ENCODE measurements around the gene TEAD1.

TEAD1 gene

GRCh38 chr11:12715941-12716340, 41.7 kb downstream of the TEAD1 start:
- TF ChIP-seq CTCF (IDR thresholded peaks at IDR 0.05; ENCODE audit: borderline replicate concordance, control extremely low read depth, extremely low read depth, insufficient read depth, missing control alignments): no peak
- no peak for DNase-seq (ENCODE audit: low spot score)
- in situ Hi-C loops (cut with MboI; ENCODE audit: low sequenced_read_pairs, unreplicated experiment): no loop called here

GRCh38 chr11:12716816-12717215, 42.6 kb downstream of the TEAD1 start:
- in situ Hi-C loops (cut with MboI; ENCODE audit: low sequenced_read_pairs, unreplicated experiment): no loop called here
- TF ChIP-seq CTCF (IDR thresholded peaks at IDR 0.05; ENCODE audit: borderline replicate concordance, control extremely low read depth, extremely low read depth, insufficient read depth, missing control alignments): no peak
- no peak for DNase-seq (ENCODE audit: low spot score)

GRCh38 chr11:12717851-12718291, 43.6 kb downstream of the TEAD1 start:
- in situ Hi-C loops (cut with MboI; ENCODE audit: low sequenced_read_pairs, unreplicated experiment): no loop called here
- TF ChIP-seq CTCF (IDR thresholded peaks at IDR 0.05; ENCODE audit: borderline replicate concordance, control extremely low read depth, extremely low read depth, insufficient read depth, missing control alignments): no peak
- peak; percentile 33 for DNase-seq (ENCODE audit: low spot score)

- TF ChIP-seq CTCF (IDR thresholded peaks at IDR 0.05; ENCODE audit: borderline replicate concordance, control extremely low read depth, extremely low read depth, insufficient read depth, missing control alignments): no peak
- in situ Hi-C loops (cut with MboI; ENCODE audit: low sequenced_read_pairs, unreplicated experiment): no loop called here
- DNase-seq (ENCODE audit: low spot score): no peak
These were observed 45.0 kb downstream of the TEAD1 start for GRCh38 chr11:12719221-12719620.

GRCh38 chr11:12721816-12722604, 47.8 kb downstream of the TEAD1 start:
- DNase-seq (ENCODE audit: low spot score): no peak
- no peak for TF ChIP-seq CTCF (IDR thresholded peaks at IDR 0.05; ENCODE audit: borderline replicate concordance, control extremely low read depth, extremely low read depth, insufficient read depth, missing control alignments)
- in situ Hi-C loops (cut with MboI; ENCODE audit: low sequenced_read_pairs, unreplicated experiment): no loop called here

GRCh38 chr11:12723421-12724300, 49.4 kb downstream of the TEAD1 start:
- no peak for DNase-seq (ENCODE audit: low spot score)
- in situ Hi-C loops (cut with MboI; ENCODE audit: low sequenced_read_pairs, unreplicated experiment): no loop called here
- TF ChIP-seq CTCF (IDR thresholded peaks at IDR 0.05; ENCODE audit: borderline replicate concordance, control extremely low read depth, extremely low read depth, insufficient read depth, missing control alignments): no peak
